Amniotic stem cell (primary cell): Measurements from ENCODE around the gene PKNOX1.
"Not testable (repeated sequence)": the region's sequence is repeated elsewhere in the genome, so short reads cannot be mapped to it uniquely, and the experiment has no call there.

ENCODE experiments used
- DNase-seq: peaks from one replicate; lab custom pipeline; 2025; lab: John Stamatoyannopoulos, UW

PKNOX1 gene

GRCh38 chr21:43053112-43053511 is 78.8 kb downstream of the PKNOX1 start:
- DNase-seq, result not testable (repeated sequence)

DNA sequence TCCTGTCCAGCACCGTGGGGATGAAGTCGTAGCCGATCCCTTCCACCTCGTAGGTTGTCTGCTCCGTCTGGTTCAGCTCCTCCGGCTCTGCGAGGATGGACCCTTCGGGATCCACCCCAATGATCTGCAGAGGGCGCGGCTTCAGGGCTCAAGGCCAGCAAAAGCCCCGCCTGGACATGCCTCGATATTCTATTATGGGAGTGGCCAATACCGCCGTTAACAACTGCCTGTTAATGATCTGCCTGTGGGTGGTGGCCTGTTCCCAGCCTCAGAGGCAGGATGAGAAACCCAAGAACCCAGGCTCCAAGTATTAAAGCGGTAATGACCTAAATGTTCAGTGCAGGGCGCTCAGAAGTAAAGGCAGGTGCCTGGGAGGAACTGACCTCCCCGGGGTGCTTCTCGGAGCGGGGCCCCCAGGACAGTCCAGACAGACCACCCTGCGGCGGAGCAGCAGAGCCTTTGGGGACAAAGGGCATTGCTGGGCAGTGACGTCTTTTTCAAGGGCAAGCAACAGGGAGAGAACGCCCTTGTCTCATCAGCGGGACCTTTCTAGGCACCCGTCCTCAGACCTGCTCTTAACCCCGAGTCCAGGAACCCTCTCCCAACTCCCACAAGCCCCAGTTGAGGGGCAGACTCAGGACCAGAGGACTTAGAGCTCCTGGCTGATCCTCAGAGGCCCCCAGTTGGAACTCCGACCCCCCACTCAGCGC is 88.7 kb downstream of the PKNOX1 start:
- DNase-seq, result not testable (repeated sequence)

- not testable (repeated sequence) for DNase-seq
Measured at GRCh38 chr21:43064265-43064917, 90.0 kb downstream of the PKNOX1 start.

GRCh38 chr21:43065991-43066390 is 91.6 kb downstream of the PKNOX1 start:
- not testable (repeated sequence) for DNase-seq

DNA sequence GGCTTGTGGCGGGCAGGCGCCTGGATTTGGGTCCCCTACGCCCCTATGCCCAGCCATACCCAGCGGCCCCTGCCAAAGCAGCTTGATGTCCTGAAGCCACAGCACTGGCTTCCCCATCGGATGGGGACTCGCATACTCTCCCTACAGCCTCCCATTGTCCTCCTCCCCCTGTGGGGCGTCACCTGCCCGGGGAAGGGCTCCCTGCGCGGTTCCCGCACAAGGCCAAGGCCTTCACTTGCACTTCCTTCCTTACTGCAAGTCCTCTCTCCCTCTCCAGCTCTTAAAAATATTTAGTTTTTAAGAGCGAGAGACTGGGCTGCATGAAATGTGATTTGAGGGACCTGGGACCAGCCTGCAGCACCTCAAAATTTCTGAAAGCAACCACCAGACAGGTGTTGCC is 92.3 kb downstream of the PKNOX1 start:
- DNase-seq, result not testable (repeated sequence)

DNA sequence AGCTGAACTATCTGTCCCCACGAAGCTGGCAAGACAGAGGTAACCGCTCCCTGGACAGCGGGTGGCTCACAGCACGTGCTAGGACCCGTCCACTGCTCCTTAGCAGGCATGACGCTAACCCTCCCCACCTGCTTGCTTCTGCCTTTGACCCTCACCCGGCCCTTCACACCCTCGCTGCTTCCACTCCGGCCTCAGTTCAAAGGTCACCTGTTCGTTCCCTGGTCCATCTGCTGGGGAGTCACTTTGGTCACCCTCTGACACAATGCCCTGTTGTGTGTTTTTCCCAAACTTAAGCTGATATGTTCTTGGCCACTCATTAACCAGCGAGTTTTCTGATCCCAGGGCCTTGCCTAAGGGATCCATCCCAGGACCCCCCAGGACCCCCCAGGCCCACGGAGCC is 93.7 kb downstream of the PKNOX1 start:
- not testable (repeated sequence) for DNase-seq

GRCh38 chr21:43069682-43070081 is 95.3 kb downstream of the PKNOX1 start:
- DNase-seq, result not testable (repeated sequence)

GRCh38 chr21:43072742-43073141 is 98.4 kb downstream of the PKNOX1 start:
- not testable (repeated sequence) for DNase-seq

DNA sequence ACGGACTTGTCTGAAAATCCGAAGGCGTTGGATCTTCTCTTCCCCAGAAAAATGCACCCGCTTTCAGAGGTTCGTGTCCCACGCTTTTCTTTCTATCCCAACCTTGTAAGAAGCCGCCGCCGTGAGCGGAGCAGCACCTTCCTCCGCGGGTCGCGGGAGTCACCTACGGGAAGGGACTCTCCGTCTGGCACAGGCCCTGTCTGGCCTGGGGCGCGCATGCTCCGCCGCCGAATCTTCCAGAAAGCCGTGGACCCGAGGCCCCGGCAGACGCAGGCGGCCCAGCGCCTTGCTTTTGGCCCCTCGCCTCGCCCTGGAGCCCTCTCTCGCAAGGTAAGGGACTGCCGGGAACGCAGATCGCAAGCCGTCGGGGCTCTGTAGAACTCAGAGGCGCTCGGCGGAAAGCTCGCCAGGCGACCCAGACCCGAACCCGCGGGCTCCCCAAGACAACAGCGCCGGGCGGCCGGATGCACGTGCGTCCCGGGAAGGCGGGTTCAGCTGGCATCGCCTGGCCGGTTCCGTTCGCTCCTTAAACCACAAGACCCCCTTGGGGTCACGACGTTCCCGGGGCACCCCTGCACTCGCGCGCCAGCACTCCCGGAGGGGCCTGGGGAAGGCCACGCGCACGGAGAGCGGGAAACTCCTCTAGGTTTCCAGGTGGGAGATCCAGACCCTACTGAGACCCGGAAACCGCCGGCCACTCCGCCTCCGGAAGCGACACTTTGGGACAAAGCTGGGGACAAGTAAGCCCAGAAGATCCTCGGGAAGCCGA is 100.2 kb downstream of the PKNOX1 start:
- DNase-seq, result not testable (repeated sequence)

DNA sequence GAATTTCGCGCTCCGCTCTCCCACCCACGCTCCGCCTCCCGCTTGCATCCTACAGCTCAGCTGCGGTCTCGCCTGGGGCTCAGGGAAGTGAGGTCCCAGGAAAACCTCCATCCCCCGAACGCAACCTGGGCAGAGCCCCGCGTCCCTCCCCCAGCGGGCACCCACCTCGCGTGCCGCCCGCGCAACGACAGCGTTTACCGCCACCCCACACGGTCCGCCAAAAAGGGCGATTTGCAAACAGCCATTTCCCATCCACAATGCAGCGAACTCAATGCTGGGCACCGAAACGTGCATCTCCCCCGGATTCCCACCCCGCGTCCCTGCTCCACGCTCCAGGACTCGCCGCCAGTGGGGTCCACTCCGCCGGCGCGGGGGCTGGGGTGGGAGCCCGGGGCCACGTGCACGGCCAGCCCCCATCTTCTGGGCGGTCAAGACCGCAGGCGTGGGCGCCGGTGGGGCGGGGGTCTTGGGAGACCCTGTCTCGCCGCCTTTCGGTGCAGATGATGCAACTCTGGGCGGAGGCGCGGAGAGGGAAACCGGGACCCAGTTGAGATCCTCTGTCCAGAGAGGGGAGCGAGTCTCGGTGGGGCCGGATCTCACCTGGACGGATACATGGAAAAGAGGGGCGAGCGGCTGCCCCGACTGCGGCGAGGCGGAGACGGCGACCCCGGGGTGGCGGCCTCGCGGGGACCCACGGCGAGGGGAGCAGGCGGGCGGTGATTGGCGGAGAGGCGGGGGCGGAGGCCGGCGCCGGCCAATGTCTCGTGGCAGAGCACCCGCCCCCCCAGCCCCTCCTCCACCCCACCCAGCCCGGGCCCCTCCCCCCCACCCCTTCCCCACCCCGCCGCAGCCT is 101.0 kb downstream of the PKNOX1 start, which contains the start of gene CBS:
TSS of gene CBS (minus strand) at position 666 of the 853 bp plus-strand sequence. CDS start 3,642 bp downstream, outside the sequence.
- not testable (repeated sequence) for DNase-seq

GRCh38 chr21:43076023-43076637 is 101.8 kb downstream of the PKNOX1 start:
- not testable (repeated sequence) for DNase-seq

- DNase-seq, result not testable (repeated sequence)
Measured at GRCh38 chr21:43076643-43077042, 102.3 kb downstream of the PKNOX1 start.

GRCh38 chr21:43082587-43083300 is 108.4 kb downstream of the PKNOX1 start:
- not testable (repeated sequence) for DNase-seq
